Keratinocyte (primary cell): ENCODE results near the gene GNG4. TPM values are rescaled to one million over a fixed set of nuclear protein-coding genes. Genes with fewer than 3 reads are reported as not detected.
A peak's percentile ranks its signal among the peaks of the same experiment; 100 is the strongest.

Experiments used
- DNase-seq: peaks from one replicate; pipeline ENCODE4 v3.0.0-alpha.2; 2011; ENCODE audit warnings: low read depth, missing footprints, low spot score
- FAIRE-seq: peaks from 2 replicates; lab custom pipeline; 2011; peaks lifted over from hg19 to GRCh38; lab: Jason Lieb, UNC
- H2AFZ ChIP-seq: 2 replicates; pipeline ENCODE4 v1.6.0; 2012; ENCODE audit warnings: low read length, control low read depth, inconsistent platforms; ENCODE audit not compliant: control insufficient read depth
- H3K27ac ChIP-seq: 2 replicates; pipeline ENCODE4 v1.5.1; 2011; ENCODE audit warnings: low read length; ENCODE audit not compliant: control insufficient read depth, insufficient read depth
- H3K27me3 ChIP-seq: 3 replicates; pipeline ENCODE4 v1.6.0; 2011; ENCODE audit warnings: low read length; ENCODE audit not compliant: control insufficient read depth, insufficient read depth; ENCODE audit errors: extremely low read depth
- H3K36me3 ChIP-seq, 2 experiments: 2 replicates in 1 of 2; 3 replicates in 1 of 2; pipeline ENCODE4 v1.5.1; 2011; ENCODE audit warnings: low read length in 2 of 2, mild to moderate bottlenecking in 1 of 2; ENCODE audit not compliant: control insufficient read depth in 2 of 2, insufficient read depth in 2 of 2; ENCODE audit errors: extremely low read depth in 1 of 2
- H3K4me1 ChIP-seq: 3 replicates; pipeline ENCODE4 v1.5.1; 2011; ENCODE audit warnings: low read length; ENCODE audit not compliant: control insufficient read depth, insufficient read depth; ENCODE audit errors: extremely low read depth
- H3K4me2 ChIP-seq: 3 replicates; pipeline ENCODE4 v1.6.0; 2011; ENCODE audit warnings: low read depth, low read length; ENCODE audit not compliant: control insufficient read depth, insufficient read depth; ENCODE audit errors: extremely low read depth
- H3K4me3 ChIP-seq, 3 experiments: fragments of 200-600 bp in 1 of 3; sonication (generic) in 1 of 3; 2 replicates in 2 of 3; 3 replicates in 1 of 3; pipeline ENCODE4 v1.5.1; 2011 to 2016; ENCODE audit warnings: low read length in 3 of 3, mild to moderate bottlenecking in 3 of 3, control low read depth in 2 of 3, inconsistent platforms in 1 of 3, low read depth in 1 of 3, mixed read lengths in 1 of 3, mixed run types in 1 of 3, moderate library complexity in 1 of 3; ENCODE audit not compliant: control insufficient read depth in 2 of 3, insufficient read depth in 2 of 3; ENCODE audit errors: extremely low read depth in 1 of 3
- H3K79me2 ChIP-seq: 2 replicates; pipeline ENCODE4 v1.6.0; 2012; ENCODE audit warnings: low read length; ENCODE audit not compliant: control insufficient read depth, insufficient read depth
- H3K9ac ChIP-seq: 3 replicates; pipeline ENCODE4 v1.6.0; 2011; ENCODE audit warnings: low read length; ENCODE audit not compliant: control insufficient read depth, insufficient read depth; ENCODE audit errors: extremely low read depth
- H3K9me1 ChIP-seq: 3 replicates; pipeline ENCODE4 v1.6.0; 2011; ENCODE audit warnings: low read length; ENCODE audit not compliant: control insufficient read depth, insufficient read depth; ENCODE audit errors: extremely low read depth
- H3K9me3 ChIP-seq: 2 replicates; pipeline ENCODE4 v1.5.1; 2012; ENCODE audit warnings: low read depth, low read length; ENCODE audit not compliant: control insufficient read depth
- H4K20me1 ChIP-seq: 3 replicates; pipeline ENCODE4 v1.6.0; 2011; ENCODE audit warnings: low read length; ENCODE audit not compliant: control insufficient read depth, insufficient read depth; ENCODE audit errors: extremely low read depth
- EZH2 ChIP-seq: IDR thresholded peaks from one replicate; pipeline ENCODE4 v1.6.1; 2012; ENCODE audit warnings: inconsistent platforms, mild to moderate bottlenecking, low read length, moderate library complexity
- dilution Hi-C: fragments of 300-500 bp; cut with MboI; formaldehyde crosslinking; loops from one replicate; pipeline ENCODE4 v1.7.0; 2020; ENCODE audit warnings: low sequenced_read_pairs; ENCODE audit not compliant: extremely low pct_ligation_motif_present
- polyA plus RNA-seq, 5 experiments: library from polyadenylated mRNA; depleted of rRNA in 3 of 5; stranded (reverse) in 3 of 5; stranded (forward) in 1 of 5; unstranded in 1 of 5; fragments of >200 nt; gene quantifications; 1 replicate in 1 of 5; 2 replicates in 3 of 5; 3 replicates in 1 of 5; pipeline versions ENCODE4 v1.2.1 to v1.2.3, GENCODE V29; 2011 to 2012; ENCODE audit warnings: missing spikeins in 2 of 5, low read depth in 1 of 5, low replicate concordance in 1 of 5
- TF ChIP-seq, protein P1 (sequence below), 3 experiments: IDR thresholded peaks in 1 of 3; conservative IDR thresholded peaks in 1 of 3; optimal IDR thresholded peaks in 1 of 3; 2 replicates in 2 of 3; 3 replicates in 1 of 3; pipeline versions ENCODE3 to v1.5.1; 2011; ENCODE audit warnings: low read length in 3 of 3, mild to moderate bottlenecking in 3 of 3, moderate library complexity in 2 of 3, control low read depth in 1 of 3, inconsistent platforms in 1 of 3; ENCODE audit not compliant: insufficient read depth in 2 of 3; ENCODE audit errors: extremely low read depth in 1 of 3

The GNG4 gene
- polyA plus RNA-seq, 1 donor (not counting 4 experiments of a cell fraction or from before 2014, with no cell fraction given) = 0.07 TPM

DNA sequence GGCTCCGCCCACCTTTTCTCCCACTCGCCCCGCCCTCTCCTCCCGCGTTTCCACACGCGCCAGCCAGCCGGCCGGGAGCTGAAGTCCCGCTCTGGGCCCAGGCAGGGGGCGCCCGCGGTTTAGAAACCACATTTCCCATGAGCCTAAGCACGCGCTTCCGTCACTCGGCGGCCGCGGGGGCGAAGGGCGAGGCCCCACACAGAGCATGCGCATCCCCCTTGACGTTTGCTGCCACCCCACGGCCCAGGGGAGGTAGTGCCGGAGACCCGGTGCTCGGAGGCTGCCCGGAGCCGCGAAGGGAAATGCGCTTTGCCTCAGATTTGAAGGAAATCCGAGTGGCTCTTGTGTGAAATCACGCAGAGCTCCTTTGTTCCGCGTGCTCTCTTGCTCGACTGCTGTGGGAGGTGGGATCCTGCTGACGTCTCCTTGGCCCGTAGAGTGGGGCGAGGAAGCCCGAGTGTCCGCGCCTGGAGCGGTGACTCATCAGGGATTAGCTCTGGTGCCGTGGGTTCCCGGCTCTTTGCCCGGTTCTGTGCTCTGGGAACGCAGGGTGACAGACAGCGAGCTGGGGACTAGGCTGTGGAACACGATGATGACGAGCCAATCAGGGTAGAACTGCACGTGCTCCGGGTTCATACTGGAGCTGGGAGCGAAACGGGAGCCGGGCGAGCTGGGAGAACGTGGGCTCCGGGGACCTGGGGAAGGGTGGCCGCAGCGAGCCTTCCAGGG lies 144.9 kb downstream of the GNG4 start:
- peak overlapping the region; percentile 84 for H3K4me2 ChIP-seq
- no peak for TF ChIP-seq EZH2
- TF ChIP-seq, protein P1, sequence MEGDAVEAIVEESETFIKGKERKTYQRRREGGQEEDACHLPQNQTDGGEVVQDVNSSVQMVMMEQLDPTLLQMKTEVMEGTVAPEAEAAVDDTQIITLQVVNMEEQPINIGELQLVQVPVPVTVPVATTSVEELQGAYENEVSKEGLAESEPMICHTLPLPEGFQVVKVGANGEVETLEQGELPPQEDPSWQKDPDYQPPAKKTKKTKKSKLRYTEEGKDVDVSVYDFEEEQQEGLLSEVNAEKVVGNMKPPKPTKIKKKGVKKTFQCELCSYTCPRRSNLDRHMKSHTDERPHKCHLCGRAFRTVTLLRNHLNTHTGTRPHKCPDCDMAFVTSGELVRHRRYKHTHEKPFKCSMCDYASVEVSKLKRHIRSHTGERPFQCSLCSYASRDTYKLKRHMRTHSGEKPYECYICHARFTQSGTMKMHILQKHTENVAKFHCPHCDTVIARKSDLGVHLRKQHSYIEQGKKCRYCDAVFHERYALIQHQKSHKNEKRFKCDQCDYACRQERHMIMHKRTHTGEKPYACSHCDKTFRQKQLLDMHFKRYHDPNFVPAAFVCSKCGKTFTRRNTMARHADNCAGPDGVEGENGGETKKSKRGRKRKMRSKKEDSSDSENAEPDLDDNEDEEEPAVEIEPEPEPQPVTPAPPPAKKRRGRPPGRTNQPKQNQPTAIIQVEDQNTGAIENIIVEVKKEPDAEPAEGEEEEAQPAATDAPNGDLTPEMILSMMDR (optimal IDR thresholded peaks at IDR 0.05 in 1 of 3, IDR thresholded peaks at IDR 0.05 in 1 of 3, conservative IDR thresholded peaks at IDR 0.05 in 1 of 3; ENCODE audit: extremely low read depth in 1 of 3, insufficient read depth in 2 of 3, low read length in 3 of 3) = peak; percentile 69 to 93 (median 75)
- H3K36me3 ChIP-seq = no peaks in the 10 kb centered on the region
- no peaks in the 10 kb centered on the region for H3K9me3 ChIP-seq
- DNase-seq (peak; percentile 86), FAIRE-seq (no peak)
- peak overlapping the region; percentile 99 for H3K27ac ChIP-seq
- peaks cover 27% of the 10 kb centered on the region for H3K4me1 ChIP-seq
- H3K27me3 ChIP-seq = no peaks in the 10 kb centered on the region
- peak overlapping the region; percentile 87 to 96 (median 94) for H3K4me3 ChIP-seq
- no peaks in the 10 kb centered on the region for H3K9me1 ChIP-seq
- H3K9ac ChIP-seq = peak overlapping the region; percentile 99
- dilution Hi-C loops = no loop called here
- H2AFZ ChIP-seq = peak overlapping the region; percentile 99
- H3K79me2 ChIP-seq = peaks cover 46% of the 10 kb centered on the region
- no peaks in the 10 kb centered on the region for H4K20me1 ChIP-seq

- H3K9me3 ChIP-seq = no peaks in the 10 kb centered on the region
- H2AFZ ChIP-seq = peak within 1 kb of the TSS; percentile 99
- TF ChIP-seq, protein P1 (optimal IDR thresholded peaks at IDR 0.05 in 1 of 3, IDR thresholded peaks at IDR 0.05 in 1 of 3, conservative IDR thresholded peaks at IDR 0.05 in 1 of 3; ENCODE audit: extremely low read depth in 1 of 3, insufficient read depth in 2 of 3, low read length in 3 of 3) = no peak
- no peak for TF ChIP-seq EZH2
- dilution Hi-C loops = no loop called here
- peak within 1 kb of the TSS; percentile 99 for H3K9ac ChIP-seq
- peaks cover 27% of the 10 kb centered on the region for H3K4me1 ChIP-seq
- FAIRE-seq = no peak
- peak within 1 kb of the TSS; percentile 99 for H3K27ac ChIP-seq
- no peaks in the 10 kb centered on the region for H4K20me1 ChIP-seq
- H3K4me3 ChIP-seq = peak within 1 kb of the TSS; percentile 87 to 96 (median 94)
- H3K36me3 ChIP-seq = no peaks in the 10 kb centered on the region
- no peaks in the 10 kb centered on the region for H3K27me3 ChIP-seq
- H3K4me2 ChIP-seq = peak within 1 kb of the TSS; percentile 90
- DNase-seq = no peak
- H3K79me2 ChIP-seq = peaks cover 52% of the 10 kb centered on the region
- no peaks in the 10 kb centered on the region for H3K9me1 ChIP-seq
Observed at GRCh38 chr1:235504122-235504493, 145.5 kb downstream of the GNG4 start, which contains the start of gene B3GALNT2. Gene B3GALNT2 (minus strand): TSS chr1:235504452. CDS start chr1:235504252, 200 bp downstream.
